Neural cell (in vitro differentiated cells): ENCODE results near the gene WBP4. TPM values are rescaled to one million over a fixed set of nuclear protein-coding genes. Genes with fewer than 3 reads are reported as not detected.
"Not testable (repeated sequence)": the region's sequence is repeated elsewhere in the genome, so short reads cannot be mapped to it uniquely, and the experiment has no call there.

ENCODE experiments used
- H2AFZ ChIP-seq: fragments of 200-600, 300-800 bp; sonication (generic), shearing (Covaris generic); 2 replicates; pipeline ENCODE4 v1.6.0; 2014; ENCODE audit warnings: low read depth, mild to moderate bottlenecking, antibody characterized with exemption, low read length, moderate library complexity
- H3F3A ChIP-seq: fragments of 200-600 bp; shearing (Covaris generic); 2 replicates; pipeline ENCODE4 v1.6.1; 2016; ENCODE audit warnings: mild to moderate bottlenecking, moderate library complexity, mixed read lengths, antibody characterized with exemption, low read length; ENCODE audit not compliant: insufficient read depth, poor library complexity, severe bottlenecking
- H3K27ac ChIP-seq: fragments of 200-600, 300-800 bp; sonication (generic), shearing (Covaris generic); 2 replicates; pipeline ENCODE4 v1.5.1; 2014; ENCODE audit warnings: mild to moderate bottlenecking, low read length, moderate library complexity
- H3K27me3 ChIP-seq: fragments of 300-800, 200-600 bp; sonication (generic), shearing (Covaris generic); 2 replicates; pipeline ENCODE4 v1.6.0; 2014; ENCODE audit warnings: mild to moderate bottlenecking, low read depth, low read length, moderate library complexity; ENCODE audit not compliant: insufficient read depth
- H3K36me3 ChIP-seq: fragments of 300-800, 200-600 bp; sonication (generic), shearing (Covaris generic); 2 replicates; pipeline ENCODE4 v1.5.1; 2014; ENCODE audit warnings: mild to moderate bottlenecking, antibody characterized with exemption, low read length, moderate library complexity; ENCODE audit not compliant: insufficient read depth
- H3K4me2 ChIP-seq: fragments of 300-800, 200-600 bp; sonication (generic), shearing (Covaris generic); 2 replicates; pipeline ENCODE4 v1.6.0; 2014; ENCODE audit warnings: mild to moderate bottlenecking, low read length
- H3K4me3 ChIP-seq: fragments of 300-800, 200-600 bp; sonication (generic), shearing (Covaris generic); 2 replicates; pipeline ENCODE4 v1.5.1; 2014; ENCODE audit warnings: mild to moderate bottlenecking, low read length, moderate library complexity
- H3K79me2 ChIP-seq: fragments of 200-600 bp; shearing (Covaris generic); replicated peaks from 2 replicates; pipeline ENCODE4 v1.6.0; 2014; ENCODE audit warnings: mild to moderate bottlenecking, low read length, moderate library complexity; ENCODE audit not compliant: insufficient read depth
- H3K9ac ChIP-seq: fragments of 300-800, 200-600 bp; sonication (generic), shearing (Covaris generic); 2 replicates; pipeline ENCODE4 v1.6.1; 2016; ENCODE audit warnings: mild to moderate bottlenecking, low read length, mixed read lengths
- H3K9me2 ChIP-seq: fragments of 200-600 bp; shearing (Covaris generic); 2 replicates; pipeline ENCODE4 v1.6.1; 2016; ENCODE audit warnings: mild to moderate bottlenecking, low read length, mixed read lengths; ENCODE audit not compliant: insufficient read depth
- H3K9me3 ChIP-seq: fragments of 200-600, 300-800 bp; sonication (generic), shearing (Covaris generic); 2 replicates; pipeline ENCODE4 v1.6.1; 2016; ENCODE audit warnings: mild to moderate bottlenecking, mixed run types, low read length, moderate library complexity, mixed read lengths
- H4K20me1 ChIP-seq: fragments of 200-600 bp; shearing (Covaris generic); 2 replicates; pipeline ENCODE4 v1.6.1; 2016; ENCODE audit warnings: mild to moderate bottlenecking, mixed run types; ENCODE audit not compliant: insufficient read depth
- CTCF ChIP-seq: fragments of 450-650 bp; IDR thresholded peaks from 2 replicates; pipeline ENCODE4 v1.5.1; 2014; ENCODE audit warnings: antibody characterized with exemption, mild to moderate bottlenecking, moderate library complexity; ENCODE audit not compliant: poor library complexity, severe bottlenecking
- EP300 ChIP-seq: fragments of 450-650 bp; conservative IDR thresholded peaks from 2 replicates; pipeline ENCODE4 v1.6.1; 2014; ENCODE audit warnings: antibody characterized with exemption, mild to moderate bottlenecking, moderate library complexity; ENCODE audit not compliant: poor library complexity, severe bottlenecking
- MXI1 ChIP-seq: fragments of 450-650 bp; conservative IDR thresholded peaks from 2 replicates; pipeline ENCODE4 v1.6.1; 2014; ENCODE audit warnings: antibody characterized with exemption, mild to moderate bottlenecking; ENCODE audit not compliant: poor library complexity, severe bottlenecking
- POLR2AphosphoS5 ChIP-seq: IDR thresholded peaks from 2 replicates; pipeline ENCODE4 v1.6.1; 2012
- SMC3 ChIP-seq: fragments of 450-650 bp; conservative IDR thresholded peaks from 2 replicates; pipeline ENCODE4 v1.6.1; 2014; ENCODE audit warnings: antibody characterized with exemption, mild to moderate bottlenecking, moderate library complexity; ENCODE audit not compliant: poor library complexity
- TAF1 ChIP-seq: IDR thresholded peaks from 2 replicates; pipeline ENCODE4 v1.6.1; 2012; ENCODE audit warnings: low read depth
- polyA plus RNA-seq: library from polyadenylated mRNA; depleted of rRNA; stranded (reverse); fragments of >200 nt; gene quantifications from 2 replicates; pipeline ENCODE4 v1.2.3, GENCODE V29; 2014
- TF ChIP-seq, protein P1 (sequence below): IDR thresholded peaks from 2 replicates; pipeline ENCODE4 v1.6.1; 2012; ENCODE audit warnings: borderline replicate concordance

Gene WBP4
- polyA plus RNA-seq, 1 donor from 2014 or later = 19.0 TPM

DNA sequence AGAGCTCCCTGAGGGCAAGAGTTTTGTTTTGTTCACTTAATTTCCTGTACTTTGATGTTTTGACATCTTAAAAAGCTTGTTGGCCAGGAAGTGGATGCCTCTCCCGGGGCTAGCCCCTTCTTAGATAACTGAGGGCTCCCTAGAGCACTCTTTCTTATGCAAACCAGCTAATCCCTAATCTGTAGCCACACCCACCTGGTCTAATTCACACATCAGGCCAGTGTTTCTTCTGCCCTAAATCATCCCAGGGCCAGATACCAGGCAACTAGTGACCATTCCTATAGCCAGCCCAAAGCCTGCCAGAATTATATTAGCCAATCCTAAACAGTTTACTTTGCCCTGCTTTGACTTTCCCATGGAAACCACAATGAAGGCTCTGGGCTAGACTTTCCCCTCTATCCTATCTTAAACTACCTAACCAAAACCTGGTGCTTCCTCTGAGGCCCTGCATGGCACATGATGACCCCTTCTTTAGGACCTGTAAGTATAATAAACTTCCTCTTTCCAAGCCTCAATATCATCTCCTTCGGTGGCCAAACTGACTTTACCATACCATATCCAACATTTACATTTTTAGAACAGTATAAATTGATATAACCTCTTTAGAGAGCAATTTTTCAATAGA, 24.8 kb downstream of the WBP4 start:
- H3K79me2 ChIP-seq = no peaks in the 10 kb centered on the region
- H3K9me2 ChIP-seq = no peaks in the 10 kb centered on the region
- no peak overlapping the region for H3K4me2 ChIP-seq
- no peak for TF ChIP-seq SMC3
- no peak for TF ChIP-seq EP300
- TF ChIP-seq TAF1 = no peak
- TF ChIP-seq, protein P1, sequence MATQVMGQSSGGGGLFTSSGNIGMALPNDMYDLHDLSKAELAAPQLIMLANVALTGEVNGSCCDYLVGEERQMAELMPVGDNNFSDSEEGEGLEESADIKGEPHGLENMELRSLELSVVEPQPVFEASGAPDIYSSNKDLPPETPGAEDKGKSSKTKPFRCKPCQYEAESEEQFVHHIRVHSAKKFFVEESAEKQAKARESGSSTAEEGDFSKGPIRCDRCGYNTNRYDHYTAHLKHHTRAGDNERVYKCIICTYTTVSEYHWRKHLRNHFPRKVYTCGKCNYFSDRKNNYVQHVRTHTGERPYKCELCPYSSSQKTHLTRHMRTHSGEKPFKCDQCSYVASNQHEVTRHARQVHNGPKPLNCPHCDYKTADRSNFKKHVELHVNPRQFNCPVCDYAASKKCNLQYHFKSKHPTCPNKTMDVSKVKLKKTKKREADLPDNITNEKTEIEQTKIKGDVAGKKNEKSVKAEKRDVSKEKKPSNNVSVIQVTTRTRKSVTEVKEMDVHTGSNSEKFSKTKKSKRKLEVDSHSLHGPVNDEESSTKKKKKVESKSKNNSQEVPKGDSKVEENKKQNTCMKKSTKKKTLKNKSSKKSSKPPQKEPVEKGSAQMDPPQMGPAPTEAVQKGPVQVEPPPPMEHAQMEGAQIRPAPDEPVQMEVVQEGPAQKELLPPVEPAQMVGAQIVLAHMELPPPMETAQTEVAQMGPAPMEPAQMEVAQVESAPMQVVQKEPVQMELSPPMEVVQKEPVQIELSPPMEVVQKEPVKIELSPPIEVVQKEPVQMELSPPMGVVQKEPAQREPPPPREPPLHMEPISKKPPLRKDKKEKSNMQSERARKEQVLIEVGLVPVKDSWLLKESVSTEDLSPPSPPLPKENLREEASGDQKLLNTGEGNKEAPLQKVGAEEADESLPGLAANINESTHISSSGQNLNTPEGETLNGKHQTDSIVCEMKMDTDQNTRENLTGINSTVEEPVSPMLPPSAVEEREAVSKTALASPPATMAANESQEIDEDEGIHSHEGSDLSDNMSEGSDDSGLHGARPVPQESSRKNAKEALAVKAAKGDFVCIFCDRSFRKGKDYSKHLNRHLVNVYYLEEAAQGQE = no peak
- TF ChIP-seq POLR2AphosphoS5 = no peak
- no peak for TF ChIP-seq MXI1
- TF ChIP-seq CTCF = no peak
- H3K9me3 ChIP-seq = no peaks in the 10 kb centered on the region
- H3K4me3 ChIP-seq = no peak overlapping the region
- H2AFZ ChIP-seq = no peak overlapping the region
- no peak overlapping the region for H3K9ac ChIP-seq
- H3K27ac ChIP-seq = no peak overlapping the region
- H3K36me3 ChIP-seq = no peaks in the 10 kb centered on the region
- no peaks in the 10 kb centered on the region for H3K27me3 ChIP-seq
- no peaks in the 10 kb centered on the region for H4K20me1 ChIP-seq
- no peaks in the 10 kb centered on the region for H3F3A ChIP-seq

DNA sequence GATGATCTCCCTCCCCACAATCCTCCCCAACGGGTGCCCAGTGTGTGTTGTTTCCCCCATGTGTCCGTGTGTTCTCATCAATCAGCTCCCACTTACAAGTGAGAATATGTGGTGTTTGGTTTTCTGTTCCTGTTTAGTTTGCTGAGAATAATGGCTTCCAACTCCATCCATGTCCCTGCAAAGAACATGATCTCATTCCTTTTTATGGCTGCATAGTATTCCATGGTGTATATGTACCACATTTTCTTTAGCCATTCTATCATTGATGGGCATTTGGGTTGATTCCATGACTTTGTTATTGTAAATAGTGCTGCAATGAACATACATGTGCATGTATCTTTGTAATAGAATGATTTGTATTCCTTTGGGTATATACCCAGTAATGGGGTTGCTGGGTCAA, 34.4 kb downstream of the WBP4 start:
- H3K9ac ChIP-seq, H3K36me3 ChIP-seq, H3K9me3 ChIP-seq, H3F3A ChIP-seq, H3K27ac ChIP-seq, H3K4me3 ChIP-seq, H4K20me1 ChIP-seq, H3K27me3 ChIP-seq, H2AFZ ChIP-seq, H3K4me2 ChIP-seq, H3K79me2 ChIP-seq, H3K9me2 ChIP-seq: not testable (repeated sequence)

DNA sequence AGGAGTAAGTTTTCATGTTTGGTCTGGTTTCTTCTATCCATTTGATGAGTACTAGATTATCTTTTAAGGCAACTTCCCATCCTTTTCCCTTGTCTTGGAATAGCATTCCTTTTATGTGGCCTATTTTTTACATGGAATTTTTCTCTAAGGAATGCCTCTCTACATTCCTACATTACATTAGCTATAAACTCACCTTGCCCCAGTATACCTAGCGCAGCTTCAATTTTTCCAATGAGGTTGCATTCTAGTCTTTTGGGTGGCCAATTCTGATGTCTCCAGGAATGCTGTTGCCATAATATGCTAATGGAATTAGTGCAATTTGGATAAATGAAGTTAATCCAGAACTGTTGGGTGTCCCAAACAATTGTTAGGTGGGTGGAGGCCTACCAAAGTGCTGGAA, 37.5 kb downstream of the WBP4 start:
- H3K27me3 ChIP-seq = no peaks in the 10 kb centered on the region
- no peak overlapping the region for H2AFZ ChIP-seq
- no peak overlapping the region for H3K27ac ChIP-seq
- no peak overlapping the region for H3K4me3 ChIP-seq
- H3K79me2 ChIP-seq = no peaks in the 10 kb centered on the region
- TF ChIP-seq CTCF (no peak), MXI1 (no peak), EP300 (no peak), TAF1 (no peak), SMC3 (no peak)
- no peaks in the 10 kb centered on the region for H3K9me3 ChIP-seq
- no peak overlapping the region for H3K4me2 ChIP-seq
- no peaks in the 10 kb centered on the region for H3F3A ChIP-seq
- H3K9me2 ChIP-seq = no peaks in the 10 kb centered on the region
- H3K36me3 ChIP-seq = no peaks in the 10 kb centered on the region
- H3K9ac ChIP-seq = no peak overlapping the region
- H4K20me1 ChIP-seq = no peaks in the 10 kb centered on the region
